SK-N-SH (cell line): ENCODE results near the gene CCDC148. TPM values are rescaled to one million over a fixed set of nuclear protein-coding genes. Genes with fewer than 3 reads are reported as not detected.

ENCODE experiments used
- CTCF ChIA-PET: fragments of 300-600, 350-600 bp; formaldehyde crosslinking; extraction: SDS; loops from one replicate; lab custom pipeline; 2021; lab: Yijun Ruan, JAX
- POLR2A ChIA-PET: fragments of 350-600 bp; sonication (Branson Sonifier 250); formaldehyde crosslinking; extraction: SDS; loops from one replicate; lab custom pipeline; 2020; ENCODE audit warnings: antibody characterized with exemption, inconsistent platforms; lab: Yijun Ruan, JAX
- DNase-seq: peaks from one replicate; pipeline ENCODE4 v3.0.0; 2012
- H2AFZ ChIP-seq: fragments of 200-600 bp; sonication (generic); 2 replicates; pipeline ENCODE4 v1.8.1; 2016; ENCODE audit warnings: antibody characterized with exemption, mild to moderate bottlenecking, low read depth
- H3F3A ChIP-seq: fragments of 200-600 bp; sonication (generic); replicated peaks from 2 replicates; pipeline ENCODE3; 2016; ENCODE audit warnings: antibody characterized with exemption, mild to moderate bottlenecking; ENCODE audit not compliant: insufficient read depth
- H3K27ac ChIP-seq, 2 experiments: fragments of 200-500 bp in 1 of 2; fragments of 200-600 bp in 1 of 2; sonication (Bioruptor generic) in 1 of 2; sonication (generic), shearing (Covaris generic) in 1 of 2; 2 replicates each; pipeline versions ENCODE4 v1.5.1 to v1.6.1; 2014 to 2016; ENCODE audit warnings: low read depth in 2 of 2, inconsistent platforms in 1 of 2, low read length in 1 of 2, mild to moderate bottlenecking in 1 of 2, mixed read lengths in 1 of 2
- H3K27me3 ChIP-seq: fragments of 200-600 bp; sonication (generic), shearing (Covaris generic); 2 replicates; pipeline ENCODE4 v1.6.1; 2016; ENCODE audit warnings: mixed run types; ENCODE audit not compliant: insufficient read depth
- H3K36me3 ChIP-seq, 2 experiments: fragments of 200-500 bp in 1 of 2; fragments of 200-600 bp in 1 of 2; sonication (Bioruptor generic) in 1 of 2; sonication (generic) in 1 of 2; replicated peaks in 1 of 2; 2 replicates each; pipeline versions ENCODE3 to v1.5.1; 2014 to 2016; ENCODE audit warnings: low read length in 1 of 2, mild to moderate bottlenecking in 1 of 2; ENCODE audit not compliant: insufficient read depth in 2 of 2, control insufficient read depth in 1 of 2
- H3K4me1 ChIP-seq, 2 experiments: fragments of 200-500 bp in 1 of 2; fragments of 200-600 bp in 1 of 2; sonication (Bioruptor generic) in 1 of 2; sonication (generic), shearing (Covaris generic) in 1 of 2; 2 replicates each; pipeline versions ENCODE4 v1.5.1 to v1.6.1; 2014 to 2016; ENCODE audit warnings: low read depth in 1 of 2, low read length in 1 of 2, mixed run types in 1 of 2; ENCODE audit not compliant: insufficient read depth in 2 of 2, control insufficient read depth in 1 of 2
- H3K4me2 ChIP-seq: fragments of 200-600 bp; sonication (generic), shearing (Covaris generic); 2 replicates; pipeline ENCODE4 v1.6.1; 2017; ENCODE audit warnings: mixed run types
- H3K4me3 ChIP-seq, 2 experiments: fragments of 200-500 bp in 1 of 2; fragments of 200-600 bp in 1 of 2; sonication (Bioruptor generic) in 1 of 2; sonication (generic), shearing (Covaris generic) in 1 of 2; 2 replicates each; pipeline versions ENCODE4 v1.5.1 to v1.8.1; 2014 to 2016; ENCODE audit warnings: low read depth in 2 of 2, inconsistent platforms in 1 of 2, low read length in 1 of 2, mild to moderate bottlenecking in 1 of 2, mixed read lengths in 1 of 2, moderate library complexity in 1 of 2
- H3K79me2 ChIP-seq: fragments of 200-600 bp; sonication (generic); 2 replicates; pipeline ENCODE4 v1.8.1; 2017; ENCODE audit warnings: mild to moderate bottlenecking; ENCODE audit not compliant: insufficient read depth
- H3K9ac ChIP-seq: fragments of 200-600 bp; sonication (generic); 2 replicates; pipeline ENCODE4 v1.6.1; 2017; ENCODE audit warnings: mixed run types
- H3K9me2 ChIP-seq: fragments of 200-600 bp; sonication (generic); 2 replicates; pipeline ENCODE4 v1.6.1; 2017; ENCODE audit warnings: mixed run types
- H3K9me3 ChIP-seq: fragments of 200-600 bp; sonication (generic); 2 replicates; pipeline ENCODE4 v1.6.1; 2017; ENCODE audit warnings: mixed run types, mild to moderate bottlenecking, moderate library complexity
- H4K20me1 ChIP-seq: fragments of 200-600 bp; sonication (generic); 2 replicates; pipeline ENCODE4 v1.6.1; 2017; ENCODE audit warnings: mild to moderate bottlenecking, mixed run types; ENCODE audit not compliant: insufficient read depth
- CTCF ChIP-seq: fragments of 200-600 bp; sonication (generic); IDR thresholded peaks from 2 replicates; pipeline ENCODE4 v1.6.1; 2017; ENCODE audit warnings: antibody characterized with exemption, mild to moderate bottlenecking, moderate library complexity
- ELF1 ChIP-seq: IDR thresholded peaks from 2 replicates; pipeline ENCODE4 v1.4.0; 2012
- EP300 ChIP-seq, 2 experiments: IDR thresholded peaks; 2 replicates each; pipeline versions ENCODE4 v1.4.0 to v1.6.1; 2012; ENCODE audit warnings: borderline replicate concordance in 1 of 2, low read depth in 1 of 2, low read length in 1 of 2
- EZH2phosphoT487 ChIP-seq: fragments of 200-600 bp; sonication (generic); IDR thresholded peaks from 2 replicates; pipeline ENCODE4 v1.6.1; 2017; ENCODE audit warnings: low read depth, mixed run types, mild to moderate bottlenecking, antibody characterized with exemption, moderate library complexity, borderline replicate concordance
- FOSL2 ChIP-seq: IDR thresholded peaks from 2 replicates; pipeline ENCODE4 v1.4.0; 2012; ENCODE audit warnings: low read depth, mild to moderate bottlenecking, moderate library complexity, borderline replicate concordance
- JUND ChIP-seq: IDR thresholded peaks from 2 replicates; pipeline ENCODE4 v1.4.0; 2012
- MAX ChIP-seq: IDR thresholded peaks from 2 replicates; pipeline ENCODE4 v1.4.0; 2012; ENCODE audit warnings: low read depth
- NRF1 ChIP-seq: IDR thresholded peaks from 2 replicates; pipeline ENCODE4 v1.6.1; 2012; ENCODE audit warnings: low read depth, mild to moderate bottlenecking, low read length
- PBX3 ChIP-seq: IDR thresholded peaks from 2 replicates; pipeline ENCODE4; 2012
- POLR2AphosphoS5 ChIP-seq: IDR thresholded peaks from 2 replicates; pipeline ENCODE4 v1.6.1; 2012; ENCODE audit warnings: low read depth, low read length
- RAD21 ChIP-seq: IDR thresholded peaks from 2 replicates; pipeline ENCODE4 v1.6.1; 2012; ENCODE audit warnings: mild to moderate bottlenecking, low read length
- RCOR1 ChIP-seq: fragments of 150-350 bp; IDR thresholded peaks from 2 replicates; pipeline ENCODE4 v1.6.1; 2017; ENCODE audit warnings: antibody characterized with exemption, low read length
- ZBTB33 ChIP-seq: IDR thresholded peaks from 2 replicates; pipeline ENCODE4 v1.4.0; 2012; ENCODE audit warnings: low read depth, borderline replicate concordance
- WGBS: methylation state at CpG from one replicate; pipeline ENCODE4 v1.1.6; 2017; ENCODE audit warnings: low lambda C conversion rate; 5-methylcytosine and 5-hydroxymethylcytosine counted together
- polyA plus RNA-seq, 3 experiments: library from polyadenylated mRNA; depleted of rRNA; stranded (reverse); fragments of >200 nt; gene quantifications; 2 replicates each; pipeline ENCODE4 v1.2.3, GENCODE V29; 2012

CCDC148 gene
- polyA plus RNA-seq, 1 of the 3 experiments (the other 2 are of a cell fraction), result 0.18 TPM

- Histone ChIP-seq H3K9me3 (no peaks in the 10 kb centered on the region), H3K27me3 (no peaks in the 10 kb centered on the region), H3K9me2 (no peaks in the 10 kb centered on the region), H3K4me3 (no peak overlapping the region), H3K36me3 (no peaks in the 10 kb centered on the region), H3K79me2 (no peaks in the 10 kb centered on the region), H2AFZ (no peak overlapping the region), H3K9ac (no peak overlapping the region), H3K4me1 (no peaks in the 10 kb centered on the region), H3K4me2 (no peak overlapping the region), H3F3A (no peaks in the 10 kb centered on the region), H4K20me1 (no peaks in the 10 kb centered on the region)
- CTCF ChIA-PET, result interaction anchor here (2.5 kb wide), 1 partner anchor 561 kb away, joined by 6 read pairs; no protein-coding TSS in a partner anchor
- WGBS, result 81% methylated on average over 3 of the region's 3 CpGs
- POLR2A ChIA-PET, result no interaction called here
- no peak for DNase-seq
- TF ChIP-seq EZH2phosphoT487 (no peak), JUND (no peak), NRF1 (no peak), FOSL2 (no peak), RAD21 (no peak), RCOR1 (no peak), ELF1 (no peak), EP300 (IDR thresholded peaks at IDR 0.05; ENCODE audit: borderline replicate concordance in 1 of 2, low read depth in 1 of 2, low read length in 1 of 2) (no peak), CTCF (no peak), MAX (no peak), POLR2AphosphoS5 (no peak), ZBTB33 (no peak), PBX3 (no peak)
- TF ChIP-seq, all 33 proteins: peak for 0
- no peak overlapping the region for H3K27ac ChIP-seq
Measured at GRCh38 chr2:158184556-158185343, 271.8 kb downstream of the CCDC148 start.
